Activated T-helper 9 cell treated with anti-CD3 and anti-CD28 coated beads, Interleukin-2, amount 50 U/mL, for 16 hours (primary cell): ENCODE measurements around the gene SHISAL2A.

Experiments used
- DNase-seq: peaks from one replicate; pipeline ENCODE4 v3.0.0-alpha.2; 2020; ENCODE audit warnings: low read depth

Gene SHISAL2A

GRCh38 chr1:52632732-52633290 is at the start of gene SHISAL2A:
Gene SHISAL2A (plus strand): TSS chr1:52633168. CDS start chr1:52633494, 326 bp downstream.
- DNase-seq = peak; percentile 55

GRCh38 chr1:52585474-52585873 is 47.5 kb upstream of the SHISAL2A start:
- no peak for DNase-seq

GRCh38 chr1:52588027-52588426 is 44.9 kb upstream of the SHISAL2A start:
- DNase-seq = no peak

- DNase-seq = no peak
Measured at GRCh38 chr1:52588535-52588934, 44.4 kb upstream of the SHISAL2A start.

- no peak for DNase-seq
Measured at GRCh38 chr1:52590266-52590665, 42.7 kb upstream of the SHISAL2A start.

- no peak for DNase-seq
Measured at GRCh38 chr1:52592637-52593323, 40.2 kb upstream of the SHISAL2A start.

- DNase-seq = no peak
Measured at GRCh38 chr1:52593495-52593894, 39.5 kb upstream of the SHISAL2A start.

- DNase-seq = no peak
Measured at GRCh38 chr1:52595061-52595460, 37.9 kb upstream of the SHISAL2A start.

- DNase-seq = no peak
Measured at GRCh38 chr1:52597912-52598311, 35.1 kb upstream of the SHISAL2A start.

- no peak for DNase-seq
Measured at GRCh38 chr1:52598729-52599128, 34.2 kb upstream of the SHISAL2A start.

- no peak for DNase-seq
Measured at GRCh38 chr1:52599236-52599635, 33.7 kb upstream of the SHISAL2A start.

GRCh38 chr1:52600533-52601179 is 32.3 kb upstream of the SHISAL2A start:
- no peak for DNase-seq

GRCh38 chr1:52601519-52601918 is 31.4 kb upstream of the SHISAL2A start:
- DNase-seq = no peak

- DNase-seq = peak; percentile 40
Measured at GRCh38 chr1:52601991-52602855, 30.7 kb upstream of the SHISAL2A start, which contains the start of gene GPX7. Gene GPX7 (plus strand): TSS chr1:52602371. CDS start chr1:52602410, 39 bp downstream.

- no peak for DNase-seq
Measured at GRCh38 chr1:52602856-52603600, 29.9 kb upstream of the SHISAL2A start.

GRCh38 chr1:52603630-52604029 is 29.3 kb upstream of the SHISAL2A start:
- DNase-seq = no peak

GRCh38 chr1:52604063-52604770 is 28.8 kb upstream of the SHISAL2A start:
- no peak for DNase-seq

GRCh38 chr1:52613636-52614373 is 19.2 kb upstream of the SHISAL2A start:
- DNase-seq = no peak

GRCh38 chr1:52614671-52615070 is 18.3 kb upstream of the SHISAL2A start:
- no peak for DNase-seq

GRCh38 chr1:52615489-52616042 is 17.4 kb upstream of the SHISAL2A start:
- DNase-seq = no peak
